PC-9 (cell line): Measurements from ENCODE around the gene HDAC7.

Experiments
- EZH2 ChIP-seq: fragments of 200-600 bp; sonication (generic); IDR thresholded peaks from 2 replicates; pipeline ENCODE4 v1.8.0; 2017; ENCODE audit warnings: antibody characterized with exemption, low read depth
- TF ChIP-seq, protein P1 (sequence below): fragments of 200-600 bp; sonication (generic); conservative IDR thresholded peaks from 2 replicates; pipeline ENCODE4 v1.6.1; 2017; ENCODE audit warnings: mixed run types, antibody characterized with exemption, mild to moderate bottlenecking, moderate library complexity

GRCh38 chr12:47813511-47814196, 6.0 kb downstream of the HDAC7 start:
- no peak for TF ChIP-seq EZH2
- TF ChIP-seq, protein P1, sequence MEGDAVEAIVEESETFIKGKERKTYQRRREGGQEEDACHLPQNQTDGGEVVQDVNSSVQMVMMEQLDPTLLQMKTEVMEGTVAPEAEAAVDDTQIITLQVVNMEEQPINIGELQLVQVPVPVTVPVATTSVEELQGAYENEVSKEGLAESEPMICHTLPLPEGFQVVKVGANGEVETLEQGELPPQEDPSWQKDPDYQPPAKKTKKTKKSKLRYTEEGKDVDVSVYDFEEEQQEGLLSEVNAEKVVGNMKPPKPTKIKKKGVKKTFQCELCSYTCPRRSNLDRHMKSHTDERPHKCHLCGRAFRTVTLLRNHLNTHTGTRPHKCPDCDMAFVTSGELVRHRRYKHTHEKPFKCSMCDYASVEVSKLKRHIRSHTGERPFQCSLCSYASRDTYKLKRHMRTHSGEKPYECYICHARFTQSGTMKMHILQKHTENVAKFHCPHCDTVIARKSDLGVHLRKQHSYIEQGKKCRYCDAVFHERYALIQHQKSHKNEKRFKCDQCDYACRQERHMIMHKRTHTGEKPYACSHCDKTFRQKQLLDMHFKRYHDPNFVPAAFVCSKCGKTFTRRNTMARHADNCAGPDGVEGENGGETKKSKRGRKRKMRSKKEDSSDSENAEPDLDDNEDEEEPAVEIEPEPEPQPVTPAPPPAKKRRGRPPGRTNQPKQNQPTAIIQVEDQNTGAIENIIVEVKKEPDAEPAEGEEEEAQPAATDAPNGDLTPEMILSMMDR: no peak
